WTC11 (cell line): ENCODE data around the gene POLD1. TPM values are rescaled to one million over a fixed set of nuclear protein-coding genes. Genes with fewer than 3 reads are reported as not detected.

ENCODE experiments used
- ATAC-seq: fragments of 200-7000 bp; cut with Tn5 transposase; 2 replicates; pipeline ENCODE4 v1.10.0; 2021; ENCODE audit warnings: mild to moderate bottlenecking, moderate library complexity
- CTCF ChIA-PET: fragments of 300-600 bp; sonication (Branson Sonifier 250); formaldehyde crosslinking; loops from one replicate; lab custom pipeline; 2021; ENCODE audit warnings: antibody characterized with exemption; lab: Charles Lee
- POLR2A ChIA-PET: fragments of 350-600 bp; sonication (Branson Sonifier 250); formaldehyde crosslinking; loops from one replicate; lab custom pipeline; 2021; ENCODE audit warnings: antibody characterized with exemption; lab: Charles Lee
- DNase-seq: peaks from one replicate; pipeline ENCODE4 v3.0.0; 2021; ENCODE audit warnings: low spot score
- H3K27ac Mint-ChIP-seq: 2 replicates; pipeline ENCODE4 v1.8.0; 2021; ENCODE audit warnings: mixed read lengths
- H3K27me3 Mint-ChIP-seq: 2 replicates; pipeline ENCODE4 v1.8.0; 2021; ENCODE audit warnings: low read depth, mild to moderate bottlenecking, moderate library complexity, mixed read lengths
- H3K36me3 Mint-ChIP-seq: 2 replicates; pipeline ENCODE4 v1.8.0; 2021; ENCODE audit warnings: mixed read lengths
- H3K4me1 Mint-ChIP-seq: 2 replicates; pipeline ENCODE4 v1.8.0; 2022; ENCODE audit warnings: mixed read lengths
- H3K4me3 Mint-ChIP-seq: 2 replicates; pipeline ENCODE4 v1.8.0; 2021; ENCODE audit warnings: mild to moderate bottlenecking, moderate library complexity, mixed read lengths
- H3K9me3 Mint-ChIP-seq: 2 replicates; pipeline ENCODE4 v1.8.0; 2021; ENCODE audit warnings: mixed read lengths
- ATF1 ChIP-seq: sonication (generic); formaldehyde crosslinking; IDR thresholded peaks from 2 replicates; pipeline ENCODE4 v1.8.1; 2023; ENCODE audit warnings: mild to moderate bottlenecking, moderate library complexity, missing genetic modification reagents
- E2F1 ChIP-seq: sonication (generic); formaldehyde crosslinking; IDR thresholded peaks from 2 replicates; pipeline ENCODE4 v1.8.0; 2022; ENCODE audit warnings: mild to moderate bottlenecking, missing genetic modification reagents
- FOXP1 ChIP-seq: sonication (generic); formaldehyde crosslinking; IDR thresholded peaks from 2 replicates; pipeline ENCODE4 v1.8.0; 2022; ENCODE audit warnings: missing genetic modification reagents, mild to moderate bottlenecking, moderate library complexity, borderline replicate concordance
- GTF2I ChIP-seq: fragments of 250-450 bp; sonication (Bioruptor Pico); conservative IDR thresholded peaks from 2 replicates; pipeline ENCODE4 v1.4.0; 2021; ENCODE audit warnings: mild to moderate bottlenecking
- IRF2 ChIP-seq: sonication (generic); formaldehyde crosslinking; IDR thresholded peaks from 2 replicates; pipeline ENCODE4 v1.8.0; 2022; ENCODE audit warnings: low read depth, missing genetic modification reagents, borderline replicate concordance
- MYBL2 ChIP-seq: sonication (generic); formaldehyde crosslinking; IDR thresholded peaks from 2 replicates; pipeline ENCODE4 v1.8.1; 2023; ENCODE audit warnings: mild to moderate bottlenecking, moderate library complexity, missing genetic modification reagents
- NFATC4 ChIP-seq: fragments of 250-450 bp; sonication (Bioruptor Pico); IDR thresholded peaks from 2 replicates; pipeline ENCODE4 v1.9.0; 2021; ENCODE audit warnings: mild to moderate bottlenecking
- SMAD4 ChIP-seq: sonication (generic); formaldehyde crosslinking; IDR thresholded peaks from 2 replicates; pipeline ENCODE4 v1.8.0; 2022; ENCODE audit warnings: mild to moderate bottlenecking, missing genetic modification reagents
- TEAD4 ChIP-seq: sonication (generic); formaldehyde crosslinking; IDR thresholded peaks from 2 replicates; pipeline ENCODE4 v1.8.0; 2022; ENCODE audit warnings: mild to moderate bottlenecking, missing genetic modification reagents
- ZBTB43 ChIP-seq: sonication (generic); formaldehyde crosslinking; IDR thresholded peaks from 2 replicates; pipeline ENCODE4 v1.8.1; 2023; ENCODE audit warnings: mild to moderate bottlenecking, missing genetic modification reagents
- ZNF219 ChIP-seq: sonication (generic); formaldehyde crosslinking; IDR thresholded peaks from 2 replicates; pipeline ENCODE4 v1.8.0; 2023; ENCODE audit warnings: missing genetic modification reagents, mild to moderate bottlenecking, borderline replicate concordance
- ZNF232 ChIP-seq: sonication (generic); formaldehyde crosslinking; IDR thresholded peaks from 2 replicates; pipeline ENCODE4 v1.8.0; 2022; ENCODE audit warnings: mild to moderate bottlenecking, missing genetic modification reagents
- total RNA-seq: library from RNA; stranded (reverse); gene quantifications from 3 replicates; pipeline ENCODE4 v1.2.3, GENCODE V29; 2021
- TF ChIP-seq, protein P1 (sequence below): sonication (generic); formaldehyde crosslinking; IDR thresholded peaks from 2 replicates; pipeline ENCODE4 v1.8.0; 2023; ENCODE audit warnings: missing genetic modification reagents, mild to moderate bottlenecking, borderline replicate concordance
- TF ChIP-seq, protein P2 (sequence below): sonication (generic); formaldehyde crosslinking; IDR thresholded peaks from 2 replicates; pipeline ENCODE4 v1.8.0; 2022; ENCODE audit warnings: mild to moderate bottlenecking, missing genetic modification reagents
- TF ChIP-seq, protein P3 (sequence below): sonication (generic); formaldehyde crosslinking; IDR thresholded peaks from 2 replicates; pipeline ENCODE4 v1.8.1; 2022; ENCODE audit warnings: low read depth, missing genetic modification reagents, borderline replicate concordance
- TF ChIP-seq, protein P4 (sequence below): fragments of 250-450 bp; sonication (Bioruptor Pico); IDR thresholded peaks from 2 replicates; pipeline ENCODE4 v1.9.0; 2021; ENCODE audit warnings: mild to moderate bottlenecking, borderline replicate concordance
- TF ChIP-seq, protein P5 (sequence below): sonication (generic); formaldehyde crosslinking; IDR thresholded peaks from 2 replicates; pipeline ENCODE4 v1.8.0; 2022; ENCODE audit warnings: mild to moderate bottlenecking, missing genetic modification reagents

Gene POLD1
- total RNA-seq, 1 experiment from 2014 or later, result 163 TPM

- TF ChIP-seq, protein P1, sequence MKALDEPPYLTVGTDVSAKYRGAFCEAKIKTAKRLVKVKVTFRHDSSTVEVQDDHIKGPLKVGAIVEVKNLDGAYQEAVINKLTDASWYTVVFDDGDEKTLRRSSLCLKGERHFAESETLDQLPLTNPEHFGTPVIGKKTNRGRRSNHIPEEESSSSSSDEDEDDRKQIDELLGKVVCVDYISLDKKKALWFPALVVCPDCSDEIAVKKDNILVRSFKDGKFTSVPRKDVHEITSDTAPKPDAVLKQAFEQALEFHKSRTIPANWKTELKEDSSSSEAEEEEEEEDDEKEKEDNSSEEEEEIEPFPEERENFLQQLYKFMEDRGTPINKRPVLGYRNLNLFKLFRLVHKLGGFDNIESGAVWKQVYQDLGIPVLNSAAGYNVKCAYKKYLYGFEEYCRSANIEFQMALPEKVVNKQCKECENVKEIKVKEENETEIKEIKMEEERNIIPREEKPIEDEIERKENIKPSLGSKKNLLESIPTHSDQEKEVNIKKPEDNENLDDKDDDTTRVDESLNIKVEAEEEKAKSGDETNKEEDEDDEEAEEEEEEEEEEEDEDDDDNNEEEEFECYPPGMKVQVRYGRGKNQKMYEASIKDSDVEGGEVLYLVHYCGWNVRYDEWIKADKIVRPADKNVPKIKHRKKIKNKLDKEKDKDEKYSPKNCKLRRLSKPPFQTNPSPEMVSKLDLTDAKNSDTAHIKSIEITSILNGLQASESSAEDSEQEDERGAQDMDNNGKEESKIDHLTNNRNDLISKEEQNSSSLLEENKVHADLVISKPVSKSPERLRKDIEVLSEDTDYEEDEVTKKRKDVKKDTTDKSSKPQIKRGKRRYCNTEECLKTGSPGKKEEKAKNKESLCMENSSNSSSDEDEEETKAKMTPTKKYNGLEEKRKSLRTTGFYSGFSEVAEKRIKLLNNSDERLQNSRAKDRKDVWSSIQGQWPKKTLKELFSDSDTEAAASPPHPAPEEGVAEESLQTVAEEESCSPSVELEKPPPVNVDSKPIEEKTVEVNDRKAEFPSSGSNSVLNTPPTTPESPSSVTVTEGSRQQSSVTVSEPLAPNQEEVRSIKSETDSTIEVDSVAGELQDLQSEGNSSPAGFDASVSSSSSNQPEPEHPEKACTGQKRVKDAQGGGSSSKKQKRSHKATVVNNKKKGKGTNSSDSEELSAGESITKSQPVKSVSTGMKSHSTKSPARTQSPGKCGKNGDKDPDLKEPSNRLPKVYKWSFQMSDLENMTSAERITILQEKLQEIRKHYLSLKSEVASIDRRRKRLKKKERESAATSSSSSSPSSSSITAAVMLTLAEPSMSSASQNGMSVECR, result no peak
- TF ChIP-seq FOXP1 (CRISPR knock-in tag) (no peak), TEAD4 (CRISPR knock-in tag) (no peak), IRF2 (CRISPR knock-in tag) (no peak), ZBTB43 (CRISPR knock-in tag) (no peak), MYBL2 (CRISPR knock-in tag) (no peak), ZNF219 (no peak), SMAD4 (CRISPR knock-in tag) (no peak)
- TF ChIP-seq, protein P2, sequence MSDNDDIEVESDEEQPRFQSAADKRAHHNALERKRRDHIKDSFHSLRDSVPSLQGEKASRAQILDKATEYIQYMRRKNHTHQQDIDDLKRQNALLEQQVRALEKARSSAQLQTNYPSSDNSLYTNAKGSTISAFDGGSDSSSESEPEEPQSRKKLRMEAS, result no peak
- TF ChIP-seq, all 79 proteins: peak for 0
Observed at GRCh38 chr19:50444059-50444458, 59.9 kb downstream of the POLD1 start (continued).

- CTCF ChIA-PET, result interaction anchor here (1.0 kb wide), 1 partner anchor 19 kb away, joined by 3 read pairs; no protein-coding TSS in a partner anchor
- Mint-ChIP-seq H3K27ac (no peak overlapping the region), H3K36me3 (peaks cover 3% of the 10 kb centered on the region), H3K4me1 (peaks cover 6% of the 10 kb centered on the region; the same call in 1 of the 2 replicates), H3K4me3 (no peak overlapping the region), H3K27me3 (peaks cover 9% of the 10 kb centered on the region; the same call in 1 of the 2 replicates), H3K9me3 (peaks cover 11% of the 10 kb centered on the region)
- POLR2A ChIA-PET, result no interaction called here
- DNase-seq (no peak), ATAC-seq (no peak)
- TF ChIP-seq ZNF232 (CRISPR knock-in tag), result no peak
- TF ChIP-seq, protein P3, sequence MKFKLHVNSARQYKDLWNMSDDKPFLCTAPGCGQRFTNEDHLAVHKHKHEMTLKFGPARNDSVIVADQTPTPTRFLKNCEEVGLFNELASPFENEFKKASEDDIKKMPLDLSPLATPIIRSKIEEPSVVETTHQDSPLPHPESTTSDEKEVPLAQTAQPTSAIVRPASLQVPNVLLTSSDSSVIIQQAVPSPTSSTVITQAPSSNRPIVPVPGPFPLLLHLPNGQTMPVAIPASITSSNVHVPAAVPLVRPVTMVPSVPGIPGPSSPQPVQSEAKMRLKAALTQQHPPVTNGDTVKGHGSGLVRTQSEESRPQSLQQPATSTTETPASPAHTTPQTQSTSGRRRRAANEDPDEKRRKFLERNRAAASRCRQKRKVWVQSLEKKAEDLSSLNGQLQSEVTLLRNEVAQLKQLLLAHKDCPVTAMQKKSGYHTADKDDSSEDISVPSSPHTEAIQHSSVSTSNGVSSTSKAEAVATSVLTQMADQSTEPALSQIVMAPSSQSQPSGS (CRISPR knock-in tag), result no peak
- TF ChIP-seq NFATC4 (CRISPR knock-in tag), result no peak
- no peak for TF ChIP-seq ATF1 (CRISPR knock-in tag)
Observed at GRCh38 chr19:50447053-50447452, 62.9 kb downstream of the POLD1 start.

DNA sequence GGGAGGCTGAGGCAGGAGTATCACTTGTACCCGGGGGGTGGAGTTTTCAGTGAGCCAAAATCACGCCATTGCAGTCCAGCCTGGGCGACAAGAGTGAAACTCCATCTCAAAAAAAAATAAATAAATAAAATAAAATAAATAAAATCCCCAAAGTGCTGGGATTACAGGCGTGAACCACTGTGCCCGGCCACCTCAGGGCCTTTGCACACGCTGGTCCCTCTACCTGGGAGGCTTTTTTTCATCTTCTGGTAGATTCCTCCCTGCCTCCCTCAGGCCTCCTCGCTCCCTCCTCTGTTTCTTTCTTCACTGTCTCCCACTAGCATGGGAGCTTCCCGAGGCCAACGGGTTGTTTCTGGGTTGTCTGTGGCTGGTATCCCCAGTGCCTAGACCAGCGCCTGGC lies 63.6 kb downstream of the POLD1 start:
- Mint-ChIP-seq H3K36me3 (peaks cover 3% of the 10 kb centered on the region), H3K27ac (no peak overlapping the region), H3K27me3 (peaks cover 9% of the 10 kb centered on the region; the same call in 1 of the 2 replicates), H3K9me3 (peaks cover 11% of the 10 kb centered on the region), H3K4me3 (no peak overlapping the region), H3K4me1 (peaks cover 6% of the 10 kb centered on the region; the same call in 1 of the 2 replicates)
- TF ChIP-seq, protein P2, result no peak
- TF ChIP-seq, protein P4, sequence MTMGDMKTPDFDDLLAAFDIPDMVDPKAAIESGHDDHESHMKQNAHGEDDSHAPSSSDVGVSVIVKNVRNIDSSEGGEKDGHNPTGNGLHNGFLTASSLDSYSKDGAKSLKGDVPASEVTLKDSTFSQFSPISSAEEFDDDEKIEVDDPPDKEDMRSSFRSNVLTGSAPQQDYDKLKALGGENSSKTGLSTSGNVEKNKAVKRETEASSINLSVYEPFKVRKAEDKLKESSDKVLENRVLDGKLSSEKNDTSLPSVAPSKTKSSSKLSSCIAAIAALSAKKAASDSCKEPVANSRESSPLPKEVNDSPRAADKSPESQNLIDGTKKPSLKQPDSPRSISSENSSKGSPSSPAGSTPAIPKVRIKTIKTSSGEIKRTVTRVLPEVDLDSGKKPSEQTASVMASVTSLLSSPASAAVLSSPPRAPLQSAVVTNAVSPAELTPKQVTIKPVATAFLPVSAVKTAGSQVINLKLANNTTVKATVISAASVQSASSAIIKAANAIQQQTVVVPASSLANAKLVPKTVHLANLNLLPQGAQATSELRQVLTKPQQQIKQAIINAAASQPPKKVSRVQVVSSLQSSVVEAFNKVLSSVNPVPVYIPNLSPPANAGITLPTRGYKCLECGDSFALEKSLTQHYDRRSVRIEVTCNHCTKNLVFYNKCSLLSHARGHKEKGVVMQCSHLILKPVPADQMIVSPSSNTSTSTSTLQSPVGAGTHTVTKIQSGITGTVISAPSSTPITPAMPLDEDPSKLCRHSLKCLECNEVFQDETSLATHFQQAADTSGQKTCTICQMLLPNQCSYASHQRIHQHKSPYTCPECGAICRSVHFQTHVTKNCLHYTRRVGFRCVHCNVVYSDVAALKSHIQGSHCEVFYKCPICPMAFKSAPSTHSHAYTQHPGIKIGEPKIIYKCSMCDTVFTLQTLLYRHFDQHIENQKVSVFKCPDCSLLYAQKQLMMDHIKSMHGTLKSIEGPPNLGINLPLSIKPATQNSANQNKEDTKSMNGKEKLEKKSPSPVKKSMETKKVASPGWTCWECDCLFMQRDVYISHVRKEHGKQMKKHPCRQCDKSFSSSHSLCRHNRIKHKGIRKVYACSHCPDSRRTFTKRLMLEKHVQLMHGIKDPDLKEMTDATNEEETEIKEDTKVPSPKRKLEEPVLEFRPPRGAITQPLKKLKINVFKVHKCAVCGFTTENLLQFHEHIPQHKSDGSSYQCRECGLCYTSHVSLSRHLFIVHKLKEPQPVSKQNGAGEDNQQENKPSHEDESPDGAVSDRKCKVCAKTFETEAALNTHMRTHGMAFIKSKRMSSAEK (CRISPR knock-in tag), result no peak
- TF ChIP-seq ZNF232 (CRISPR knock-in tag) (no peak), E2F1 (CRISPR knock-in tag) (no peak), GTF2I (no peak)
- TF ChIP-seq, protein P5, sequence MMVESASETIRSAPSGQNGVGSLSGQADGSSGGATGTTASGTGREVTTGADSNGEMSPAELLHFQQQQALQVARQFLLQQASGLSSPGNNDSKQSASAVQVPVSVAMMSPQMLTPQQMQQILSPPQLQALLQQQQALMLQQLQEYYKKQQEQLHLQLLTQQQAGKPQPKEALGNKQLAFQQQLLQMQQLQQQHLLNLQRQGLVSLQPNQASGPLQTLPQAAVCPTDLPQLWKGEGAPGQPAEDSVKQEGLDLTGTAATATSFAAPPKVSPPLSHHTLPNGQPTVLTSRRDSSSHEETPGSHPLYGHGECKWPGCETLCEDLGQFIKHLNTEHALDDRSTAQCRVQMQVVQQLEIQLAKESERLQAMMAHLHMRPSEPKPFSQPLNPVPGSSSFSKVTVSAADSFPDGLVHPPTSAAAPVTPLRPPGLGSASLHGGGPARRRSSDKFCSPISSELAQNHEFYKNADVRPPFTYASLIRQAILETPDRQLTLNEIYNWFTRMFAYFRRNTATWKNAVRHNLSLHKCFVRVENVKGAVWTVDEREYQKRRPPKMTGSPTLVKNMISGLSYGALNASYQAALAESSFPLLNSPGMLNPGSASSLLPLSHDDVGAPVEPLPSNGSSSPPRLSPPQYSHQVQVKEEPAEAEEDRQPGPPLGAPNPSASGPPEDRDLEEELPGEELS (CRISPR knock-in tag), result no peak
- ATAC-seq, result no peak
- DNase-seq, result no peak
- ChIA-PET POLR2A (no interaction called here), CTCF (interaction anchor here (1.0 kb wide), 1 partner anchor 18 kb away, joined by 3 read pairs; no protein-coding TSS in a partner anchor)
